ENCODE results near the gene F10.
"Not testable (repeated sequence)": the region's sequence is repeated elsewhere in the genome, so short reads cannot be mapped to it uniquely, and the experiment has no call there.

F10 gene

GRCh38 chr13:113109151-113110047 lies 13.2 kb upstream of the F10 start:
- H3K4me1 ChIP-seq (ENCODE audit: insufficient read depth, low read length, poor library complexity, severe bottlenecking) = peaks cover 4% of the 10 kb centered on the region

GRCh38 chr13:113110048-113110851 lies 12.3 kb upstream of the F10 start:
- Histone ChIP-seq H3K27me3 (ENCODE audit: insufficient read depth, low read length, poor library complexity, severe bottlenecking) (no peaks in the 10 kb centered on the region), H3K4me2 (ENCODE audit: low read depth, low read length, poor library complexity, severe bottlenecking) (no peak overlapping the region), H3K9me2 (replicated peaks; ENCODE audit: low read depth, low read length) (no peaks in the 10 kb centered on the region), H3K4me1 (ENCODE audit: insufficient read depth, low read length, poor library complexity, severe bottlenecking) (peaks cover 4% of the 10 kb centered on the region), H3K9ac (ENCODE audit: low read depth, low read length, poor library complexity, severe bottlenecking) (no peak overlapping the region), H3F3A (ENCODE audit: low read depth) (no peaks in the 10 kb centered on the region), H3K9me3 (ENCODE audit: insufficient read depth, low read depth, low read length) (no peaks in the 10 kb centered on the region), H3K79me2 (ENCODE audit: insufficient read depth, low read length) (no peaks in the 10 kb centered on the region), H3K36me3 (ENCODE audit: insufficient read depth, low read length) (no peaks in the 10 kb centered on the region), H2AFZ (ENCODE audit: low read length) (no peak overlapping the region), H4K20me1 (ENCODE audit: insufficient read depth, low read length, poor library complexity, severe bottlenecking) (no peaks in the 10 kb centered on the region), H3K4me3 (ENCODE audit: low read length, poor library complexity, severe bottlenecking) (no peak overlapping the region)
- TF ChIP-seq CTCF (conservative IDR thresholded peaks at IDR 0.05; ENCODE audit: low read length) (no peak), EZH2phosphoT487 (IDR thresholded peaks at IDR 0.05; ENCODE audit: borderline replicate concordance) (no peak)

More at GRCh38 chr13:113109151-113110047, 13.2 kb upstream of the F10 start:
- H3K27me3 ChIP-seq (ENCODE audit: insufficient read depth, low read length, poor library complexity, severe bottlenecking) = no peaks in the 10 kb centered on the region
- no peak overlapping the region for H3K4me3 ChIP-seq (ENCODE audit: low read length, poor library complexity, severe bottlenecking)
- no peaks in the 10 kb centered on the region for H3F3A ChIP-seq (ENCODE audit: low read depth)
- no peaks in the 10 kb centered on the region for H3K79me2 ChIP-seq (ENCODE audit: insufficient read depth, low read length)
- H4K20me1 ChIP-seq (ENCODE audit: insufficient read depth, low read length, poor library complexity, severe bottlenecking) = no peaks in the 10 kb centered on the region
- no peaks in the 10 kb centered on the region for H3K9me3 ChIP-seq (ENCODE audit: insufficient read depth, low read depth, low read length)
- H2AFZ ChIP-seq (ENCODE audit: low read length) = no peak overlapping the region
- no peak for TF ChIP-seq EZH2phosphoT487 (IDR thresholded peaks at IDR 0.05; ENCODE audit: borderline replicate concordance)
- no peak for TF ChIP-seq CTCF (conservative IDR thresholded peaks at IDR 0.05; ENCODE audit: low read length)
- H3K4me2 ChIP-seq (ENCODE audit: low read depth, low read length, poor library complexity, severe bottlenecking) = no peak overlapping the region
- H3K36me3 ChIP-seq (ENCODE audit: insufficient read depth, low read length) = no peaks in the 10 kb centered on the region
- H3K9me2 ChIP-seq (replicated peaks; ENCODE audit: low read depth, low read length) = no peaks in the 10 kb centered on the region
- no peak overlapping the region for H3K9ac ChIP-seq (ENCODE audit: low read depth, low read length, poor library complexity, severe bottlenecking)

- H3K4me1 ChIP-seq (ENCODE audit: insufficient read depth, low read length, poor library complexity, severe bottlenecking) = peaks cover 4% of the 10 kb centered on the region
- no peaks in the 10 kb centered on the region for H4K20me1 ChIP-seq (ENCODE audit: insufficient read depth, low read length, poor library complexity, severe bottlenecking)
- no peak overlapping the region for H3K9ac ChIP-seq (ENCODE audit: low read depth, low read length, poor library complexity, severe bottlenecking)
- H3K79me2 ChIP-seq (ENCODE audit: insufficient read depth, low read length) = no peaks in the 10 kb centered on the region
- H3K36me3 ChIP-seq (ENCODE audit: insufficient read depth, low read length) = no peaks in the 10 kb centered on the region
- no peaks in the 10 kb centered on the region for H3K27me3 ChIP-seq (ENCODE audit: insufficient read depth, low read length, poor library complexity, severe bottlenecking)
- H2AFZ ChIP-seq (ENCODE audit: low read length) = no peak overlapping the region
- no peaks in the 10 kb centered on the region for H3K9me2 ChIP-seq (replicated peaks; ENCODE audit: low read depth, low read length)
- H3K4me3 ChIP-seq (ENCODE audit: low read length, poor library complexity, severe bottlenecking) = no peak overlapping the region
- no peaks in the 10 kb centered on the region for H3F3A ChIP-seq (ENCODE audit: low read depth)
- no peak overlapping the region for H3K4me2 ChIP-seq (ENCODE audit: low read depth, low read length, poor library complexity, severe bottlenecking)
- TF ChIP-seq EZH2phosphoT487 (IDR thresholded peaks at IDR 0.05; ENCODE audit: borderline replicate concordance) (no peak), CTCF (conservative IDR thresholded peaks at IDR 0.05; ENCODE audit: low read length) (no peak)
- H3K9me3 ChIP-seq (ENCODE audit: insufficient read depth, low read depth, low read length) = no peaks in the 10 kb centered on the region
Measured at GRCh38 chr13:113110852-113111315, 11.7 kb upstream of the F10 start.

GRCh38 chr13:113111821-113112220 lies 10.8 kb upstream of the F10 start:
- H3K9ac ChIP-seq (ENCODE audit: low read depth, low read length, poor library complexity, severe bottlenecking); H3K36me3 ChIP-seq (ENCODE audit: insufficient read depth, low read length); H4K20me1 ChIP-seq (ENCODE audit: insufficient read depth, low read length, poor library complexity, severe bottlenecking); H3K9me3 ChIP-seq (ENCODE audit: insufficient read depth, low read depth, low read length); H3K79me2 ChIP-seq (ENCODE audit: insufficient read depth, low read length); H2AFZ ChIP-seq (ENCODE audit: low read length); H3K4me1 ChIP-seq (ENCODE audit: insufficient read depth, low read length, poor library complexity, severe bottlenecking); H3K4me3 ChIP-seq (ENCODE audit: low read length, poor library complexity, severe bottlenecking); H3K9me2 ChIP-seq (replicated peaks; ENCODE audit: low read depth, low read length); H3F3A ChIP-seq (ENCODE audit: low read depth); H3K27me3 ChIP-seq (ENCODE audit: insufficient read depth, low read length, poor library complexity, severe bottlenecking); H3K4me2 ChIP-seq (ENCODE audit: low read depth, low read length, poor library complexity, severe bottlenecking): not testable (repeated sequence)

- H3K27me3 ChIP-seq (ENCODE audit: insufficient read depth, low read length, poor library complexity, severe bottlenecking); H3K36me3 ChIP-seq (ENCODE audit: insufficient read depth, low read length); H3K9ac ChIP-seq (ENCODE audit: low read depth, low read length, poor library complexity, severe bottlenecking): not testable (repeated sequence)
Measured at GRCh38 chr13:113112475-113112874, 10.1 kb upstream of the F10 start.

More at GRCh38 chr13:113112475-113112874, 10.1 kb upstream of the F10 start:
- H3K9me2 ChIP-seq (replicated peaks; ENCODE audit: low read depth, low read length); H3K9me3 ChIP-seq (ENCODE audit: insufficient read depth, low read depth, low read length); H4K20me1 ChIP-seq (ENCODE audit: insufficient read depth, low read length, poor library complexity, severe bottlenecking); H2AFZ ChIP-seq (ENCODE audit: low read length); H3F3A ChIP-seq (ENCODE audit: low read depth); H3K4me1 ChIP-seq (ENCODE audit: insufficient read depth, low read length, poor library complexity, severe bottlenecking); H3K4me3 ChIP-seq (ENCODE audit: low read length, poor library complexity, severe bottlenecking); H3K4me2 ChIP-seq (ENCODE audit: low read depth, low read length, poor library complexity, severe bottlenecking); H3K79me2 ChIP-seq (ENCODE audit: insufficient read depth, low read length): not testable (repeated sequence)
